Activated T-helper 2 cell treated with anti-CD3 and anti-CD28 coated beads, Interferon-gamma antibody, Interleukin-2, Interleukin-4, amounts not matched to agents 10 μg/mL and 5 μg/mL and 100 μg/mL, durations not matched to agents 14 hours and 24 hours and 36 hours (primary cell): Measurements from ENCODE around the gene HSFX3. TPM values are rescaled to one million over a fixed set of nuclear protein-coding genes. Genes with fewer than 3 reads are reported as not detected.
A peak's percentile ranks its signal among the peaks of the same experiment; 100 is the strongest.
"Not testable (repeated sequence)": the region's sequence is repeated elsewhere in the genome, so short reads cannot be mapped to it uniquely, and the experiment has no call there.

Experiments used
- DNase-seq: peaks from one replicate; pipeline ENCODE4 v3.0.0; 2021; ENCODE audit warnings: low spot score
- H3K27ac Mint-ChIP-seq: one replicate; pipeline ENCODE4 v1.8.0; 2021; ENCODE audit warnings: mixed read lengths
- H3K27me3 Mint-ChIP-seq: one replicate; pipeline ENCODE4 v1.8.0; 2021; ENCODE audit warnings: low read depth, mixed read lengths
- H3K36me3 Mint-ChIP-seq: one replicate; pipeline ENCODE4 v1.8.0; 2021; ENCODE audit warnings: low read depth, mixed read lengths
- H3K4me1 Mint-ChIP-seq: one replicate; pipeline ENCODE4 v1.8.0; 2021; ENCODE audit warnings: low read depth, mixed read lengths
- H3K4me3 Mint-ChIP-seq: one replicate; pipeline ENCODE4 v1.8.0; 2021; ENCODE audit warnings: low read depth, mild to moderate bottlenecking, moderate library complexity, mixed read lengths
- H3K9me3 Mint-ChIP-seq: one replicate; pipeline ENCODE4 v1.8.0; 2021; ENCODE audit warnings: mixed read lengths
- intact Hi-C: fragments of 100-400 bp; cut with micrococcal nuclease; formaldehyde crosslinking; loops from one replicate; pipeline ENCODE4 v1.15.1; 2023
- total RNA-seq: library from RNA; stranded (reverse); gene quantifications from 2 replicates; pipeline ENCODE4 v1.2.3, GENCODE V29; 2022

The HSFX3 gene, protein sequence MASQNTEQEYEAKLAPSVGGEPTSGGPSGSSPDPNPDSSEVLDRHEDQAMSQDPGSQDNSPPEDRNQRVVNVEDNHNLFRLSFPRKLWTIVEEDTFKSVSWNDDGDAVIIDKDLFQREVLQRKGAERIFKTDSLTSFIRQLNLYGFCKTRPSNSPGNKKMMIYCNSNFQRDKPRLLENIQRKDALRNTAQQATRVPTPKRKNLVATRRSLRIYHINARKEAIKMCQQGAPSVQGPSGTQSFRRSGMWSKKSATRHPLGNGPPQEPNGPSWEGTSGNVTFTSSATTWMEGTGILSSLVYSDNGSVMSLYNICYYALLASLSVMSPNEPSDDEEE
- 0.27 TPM in 1 of 2 replicates, not detected in the other for total RNA-seq

DNA sequence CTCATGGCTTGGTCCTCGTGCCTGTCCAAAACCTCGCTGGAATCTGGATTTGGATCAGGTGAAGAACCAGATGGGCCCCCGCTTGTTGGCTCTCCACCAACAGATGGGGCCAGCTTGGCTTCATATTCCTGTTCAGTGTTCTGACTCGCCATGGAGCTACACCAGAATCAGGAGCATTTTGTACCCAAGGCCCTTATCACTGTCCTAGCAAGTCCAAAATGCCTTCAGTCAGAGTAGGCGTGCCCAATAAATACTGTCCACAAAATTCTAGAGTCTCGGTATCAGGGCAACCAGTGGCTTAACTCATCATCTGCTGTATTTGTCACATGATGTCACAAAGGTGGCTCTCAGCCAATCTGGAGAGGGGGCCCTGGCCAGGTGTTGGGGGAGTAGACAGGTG, at the start of gene HSFX3:
TSS of gene HSFX3 (minus strand) at position 224 of the 400 bp plus-strand sequence. CDS start at position 152, 72 bp downstream.
- H3K36me3 Mint-ChIP-seq, DNase-seq, H3K4me1 Mint-ChIP-seq, H3K27ac Mint-ChIP-seq, H3K4me3 Mint-ChIP-seq, H3K9me3 Mint-ChIP-seq, H3K27me3 Mint-ChIP-seq: not testable (repeated sequence)
- intact Hi-C loops, result loop anchor here (10.0 kb wide), 2 partner anchors 65 to 1145 kb away; partner anchors contain the start of gene MTMR1

DNA sequence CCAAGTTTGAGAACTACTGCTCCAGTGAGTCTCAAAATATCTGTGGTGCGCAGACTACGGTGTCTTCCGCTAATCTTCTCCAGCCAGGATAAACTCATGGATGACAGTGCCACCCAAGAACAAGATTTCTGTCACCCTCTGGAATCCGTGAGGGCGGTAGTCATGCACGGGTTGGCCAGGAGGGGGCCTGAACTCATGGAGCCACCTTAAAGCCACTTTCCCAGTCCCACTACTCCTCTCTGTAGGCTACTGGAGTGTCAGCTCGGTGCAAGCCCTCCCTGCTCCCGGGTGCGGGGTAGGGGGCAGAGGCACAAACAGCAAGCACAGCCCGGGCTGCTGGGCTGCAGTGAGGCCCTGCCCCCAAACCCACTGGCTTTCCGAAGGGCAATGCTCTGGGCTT, 48.9 kb upstream of the HSFX3 start:
- DNase-seq, H3K27me3 Mint-ChIP-seq, intact Hi-C loops, H3K4me3 Mint-ChIP-seq, H3K9me3 Mint-ChIP-seq, H3K4me1 Mint-ChIP-seq, H3K27ac Mint-ChIP-seq, H3K36me3 Mint-ChIP-seq: not testable (repeated sequence)

DNA sequence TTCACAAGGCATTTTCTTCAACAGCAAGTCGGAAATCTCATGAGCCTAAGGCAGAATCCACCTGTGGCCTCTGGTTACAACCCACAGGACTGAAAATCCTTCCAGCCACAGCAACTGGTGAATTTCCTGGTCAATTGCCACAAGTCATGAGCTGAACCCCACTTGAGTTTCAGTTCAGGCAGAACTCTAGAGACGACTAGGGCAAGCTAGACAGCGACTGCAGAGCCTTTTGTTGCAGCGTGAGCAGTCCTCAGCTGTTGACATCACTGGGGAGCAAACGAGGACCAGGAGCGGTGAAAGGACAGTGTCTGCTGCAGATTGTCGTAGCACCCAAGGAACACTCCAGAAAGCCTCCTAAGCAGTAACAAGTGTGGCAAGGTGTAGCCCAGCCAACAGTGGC, 46.2 kb upstream of the HSFX3 start:
- H3K4me3 Mint-ChIP-seq, H3K27me3 Mint-ChIP-seq, H3K36me3 Mint-ChIP-seq, H3K9me3 Mint-ChIP-seq, H3K27ac Mint-ChIP-seq, DNase-seq, intact Hi-C loops, H3K4me1 Mint-ChIP-seq: not testable (repeated sequence)

DNA sequence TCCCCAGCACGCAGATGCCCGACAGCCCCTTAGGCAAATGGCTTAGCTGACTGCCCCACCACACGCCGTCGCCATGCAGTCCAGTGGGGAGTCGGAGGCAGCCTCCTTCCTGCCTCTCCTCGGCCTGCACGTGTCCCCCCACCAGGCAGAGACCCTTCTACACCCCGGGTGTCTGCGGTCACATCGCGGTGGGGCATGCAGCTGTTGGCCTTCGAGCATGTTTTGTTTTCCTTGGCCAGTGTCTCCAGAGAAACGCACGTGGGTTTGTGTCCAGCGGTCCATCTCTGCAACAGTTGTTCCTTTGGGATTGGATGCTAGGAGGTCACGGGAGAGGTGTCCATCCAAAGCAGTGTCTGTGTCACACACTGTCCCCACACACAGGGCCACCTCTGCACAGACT, 45.5 kb upstream of the HSFX3 start, which contains the start of gene HSFX2:
TSS of gene HSFX2 (minus strand) at position 101 of the 400 bp plus-strand sequence. CDS start 614 bp downstream, outside the sequence.
- H3K9me3 Mint-ChIP-seq, DNase-seq, H3K4me1 Mint-ChIP-seq, H3K4me3 Mint-ChIP-seq, H3K27me3 Mint-ChIP-seq, intact Hi-C loops, H3K27ac Mint-ChIP-seq, H3K36me3 Mint-ChIP-seq: not testable (repeated sequence)

DNA sequence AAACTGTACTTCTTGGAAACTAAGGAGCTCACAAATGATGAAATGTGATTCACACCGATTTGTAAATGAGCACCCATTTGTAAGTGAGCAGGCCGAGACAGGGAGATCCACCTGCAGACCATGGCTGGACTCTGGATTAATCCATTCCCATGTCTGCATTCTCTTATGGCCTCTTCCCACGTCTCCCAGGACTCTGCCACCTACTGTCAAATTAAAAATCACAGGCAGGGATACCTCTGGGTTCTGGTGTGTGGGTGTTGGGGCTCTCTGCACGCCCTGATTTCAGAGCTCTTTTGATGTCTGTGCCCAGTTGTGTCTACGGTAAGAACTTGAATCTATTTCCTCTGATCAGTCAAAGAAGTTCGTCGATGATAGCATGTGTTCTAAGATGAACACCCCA, 41.3 kb upstream of the HSFX3 start:
- H3K36me3 Mint-ChIP-seq, intact Hi-C loops, H3K27me3 Mint-ChIP-seq, H3K9me3 Mint-ChIP-seq, DNase-seq, H3K4me3 Mint-ChIP-seq, H3K4me1 Mint-ChIP-seq, H3K27ac Mint-ChIP-seq: not testable (repeated sequence)

DNA sequence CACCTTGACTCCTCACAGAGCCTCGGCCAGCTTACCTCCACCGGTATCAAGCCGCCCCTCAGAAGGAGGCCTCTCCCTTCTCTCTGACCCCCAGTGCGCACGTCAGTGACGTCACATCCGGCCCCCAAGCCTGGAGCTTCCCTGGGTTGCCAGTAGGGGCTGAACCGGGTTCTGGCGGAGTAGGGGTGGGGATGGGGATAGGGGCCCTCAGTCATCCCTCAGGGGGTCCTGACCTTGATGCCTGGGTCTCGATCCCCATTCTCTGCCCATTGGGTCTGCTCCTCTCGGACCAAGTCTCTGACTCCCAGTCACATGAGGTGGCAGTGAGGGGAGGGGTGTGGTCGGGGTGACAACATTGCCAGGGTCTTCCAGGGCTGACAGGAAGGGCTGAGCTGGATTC, 37.6 kb upstream of the HSFX3 start, which contains the start of gene MAGEA9B:
TSS of gene MAGEA9B (minus strand) at position 101 of the 400 bp plus-strand sequence. CDS start 4,280 bp downstream, outside the sequence.
- H3K27ac Mint-ChIP-seq, H3K4me1 Mint-ChIP-seq, H3K4me3 Mint-ChIP-seq, H3K27me3 Mint-ChIP-seq, H3K9me3 Mint-ChIP-seq, intact Hi-C loops, DNase-seq, H3K36me3 Mint-ChIP-seq: not testable (repeated sequence)

DNA sequence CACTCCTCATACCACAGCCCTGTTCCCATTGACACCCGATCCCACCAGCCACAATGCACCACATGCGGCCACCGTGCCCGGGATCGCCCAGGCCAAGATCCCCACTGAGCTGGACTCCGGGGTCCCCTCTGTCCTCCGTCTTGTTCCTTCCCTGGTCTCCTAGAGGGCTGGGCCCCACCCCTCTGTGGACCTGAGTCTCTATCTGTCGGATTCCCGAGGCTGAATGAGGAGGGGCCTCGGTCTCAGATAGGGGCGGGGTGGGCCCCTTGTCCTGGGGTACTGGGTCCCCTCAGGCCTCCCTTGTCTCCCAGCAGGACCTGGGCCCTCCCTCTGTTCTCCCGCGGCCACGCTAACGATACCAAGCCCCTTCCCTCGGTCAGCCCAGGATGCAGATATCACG, 35.9 kb upstream of the HSFX3 start:
- H3K4me3 Mint-ChIP-seq, DNase-seq, H3K9me3 Mint-ChIP-seq, intact Hi-C loops, H3K27me3 Mint-ChIP-seq, H3K4me1 Mint-ChIP-seq, H3K27ac Mint-ChIP-seq, H3K36me3 Mint-ChIP-seq: not testable (repeated sequence)

DNA sequence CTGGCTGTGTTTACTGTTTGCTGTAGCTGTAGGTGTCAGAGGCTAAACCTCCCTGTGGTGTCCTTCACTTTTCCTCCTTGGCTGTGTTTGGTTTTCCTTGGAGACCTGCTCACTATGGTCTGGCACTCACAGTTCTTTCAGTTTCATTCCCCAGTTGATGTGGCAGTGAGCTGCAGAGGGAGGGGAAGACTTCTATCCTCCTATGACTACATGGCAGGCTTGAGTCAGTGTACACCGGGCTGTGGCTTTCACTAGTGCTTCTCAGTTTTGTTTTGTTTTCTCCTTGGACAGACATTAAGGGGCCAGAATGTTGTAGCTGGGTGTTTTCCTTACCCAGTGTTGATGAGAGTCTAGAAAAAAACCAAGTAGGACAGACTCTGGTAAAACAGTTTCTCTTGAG, 23.7 kb upstream of the HSFX3 start:
- H3K36me3 Mint-ChIP-seq, H3K27me3 Mint-ChIP-seq, intact Hi-C loops: not testable (repeated sequence)

DNA sequence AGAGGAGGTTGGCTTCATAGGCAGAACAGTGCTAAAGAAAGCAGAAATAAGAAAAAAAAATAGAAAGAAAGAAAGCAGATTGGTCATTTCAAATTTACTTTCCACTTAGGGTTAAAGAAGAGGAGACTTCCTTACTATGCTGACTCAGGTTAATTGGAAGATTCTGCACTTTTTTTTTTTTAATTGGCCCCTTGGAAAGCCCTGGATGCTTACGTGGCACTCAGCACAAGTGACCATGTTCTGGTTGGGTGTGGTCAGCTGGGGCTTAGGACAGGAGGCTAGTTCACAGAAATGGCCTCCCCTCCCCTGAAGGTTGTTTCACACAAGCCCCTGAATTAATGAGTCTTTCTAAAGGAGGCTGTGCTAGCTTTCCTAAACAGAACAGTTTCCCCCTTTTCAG, 23.0 kb upstream of the HSFX3 start:
- peaks cover 23% of the 10 kb centered on the region for H3K4me1 Mint-ChIP-seq

More for the DNA sequence above, 23.7 kb upstream of the HSFX3 start:
- not testable (repeated sequence) for H3K9me3 Mint-ChIP-seq, H3K27ac Mint-ChIP-seq, H3K4me3 Mint-ChIP-seq, DNase-seq
- peaks cover 23% of the 10 kb centered on the region for H3K4me1 Mint-ChIP-seq

DNA sequence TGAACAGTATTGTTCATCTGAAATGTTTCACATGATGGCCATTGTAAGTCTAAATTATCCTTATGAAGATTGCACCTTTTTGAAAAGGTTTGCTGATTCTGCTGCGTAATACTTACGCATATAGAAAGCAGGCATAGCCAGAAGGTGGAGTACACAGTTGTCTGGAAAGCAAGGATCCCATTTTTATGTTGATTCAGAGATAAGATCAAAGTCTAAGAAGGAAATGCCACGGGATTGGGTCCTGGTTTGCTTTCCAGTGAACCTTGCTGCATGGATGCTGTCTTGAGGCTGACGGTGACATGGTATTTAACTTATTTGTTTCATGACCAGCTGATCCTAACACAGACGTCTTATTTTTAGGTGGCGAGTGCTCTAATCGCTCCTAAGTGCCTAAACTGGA, 22.0 kb upstream of the HSFX3 start:
- no peak overlapping the region for H3K27ac Mint-ChIP-seq
- intact Hi-C loops, result no loop called here
- no peak overlapping the region for H3K4me3 Mint-ChIP-seq
- no peak for DNase-seq
- no peaks in the 10 kb centered on the region for H3K36me3 Mint-ChIP-seq
- H3K9me3 Mint-ChIP-seq, result no peaks in the 10 kb centered on the region
- H3K4me1 Mint-ChIP-seq, result peaks cover 23% of the 10 kb centered on the region
- H3K27me3 Mint-ChIP-seq, result no peaks in the 10 kb centered on the region

More for the DNA sequence above, 23.0 kb upstream of the HSFX3 start:
- Mint-ChIP-seq H3K4me3 (no peak overlapping the region), H3K27ac (peak overlapping the region; percentile 88), H3K36me3 (no peaks in the 10 kb centered on the region), H3K9me3 (no peaks in the 10 kb centered on the region), H3K27me3 (no peaks in the 10 kb centered on the region)
- intact Hi-C loops, result no loop called here
- no peak for DNase-seq

DNA sequence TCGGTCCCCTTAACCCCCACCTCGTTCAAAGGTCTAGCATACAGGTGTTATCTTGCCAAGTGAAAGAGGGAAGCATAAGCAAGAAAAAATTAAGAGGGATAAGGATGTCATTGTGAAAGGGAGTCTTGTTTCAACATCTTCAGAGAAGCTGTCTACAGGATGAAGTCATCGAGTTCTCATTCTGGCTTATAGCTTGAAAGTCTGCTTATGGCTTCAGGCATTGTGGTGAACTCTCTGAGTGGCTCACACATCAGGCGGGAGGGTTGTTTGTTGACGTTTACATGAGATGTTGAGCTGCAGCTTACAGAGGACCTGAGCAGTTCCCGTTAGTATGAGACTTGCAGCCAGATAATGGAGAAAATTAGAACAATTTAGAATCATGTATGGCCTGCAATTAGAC, 20.9 kb upstream of the HSFX3 start:
- H3K9me3 Mint-ChIP-seq, result no peaks in the 10 kb centered on the region
- H3K27me3 Mint-ChIP-seq, result no peaks in the 10 kb centered on the region
- no peak overlapping the region for H3K27ac Mint-ChIP-seq
- no peaks in the 10 kb centered on the region for H3K36me3 Mint-ChIP-seq
- peaks cover 23% of the 10 kb centered on the region for H3K4me1 Mint-ChIP-seq
- no peak for DNase-seq
- H3K4me3 Mint-ChIP-seq, result no peak overlapping the region
- intact Hi-C loops, result no loop called here

DNA sequence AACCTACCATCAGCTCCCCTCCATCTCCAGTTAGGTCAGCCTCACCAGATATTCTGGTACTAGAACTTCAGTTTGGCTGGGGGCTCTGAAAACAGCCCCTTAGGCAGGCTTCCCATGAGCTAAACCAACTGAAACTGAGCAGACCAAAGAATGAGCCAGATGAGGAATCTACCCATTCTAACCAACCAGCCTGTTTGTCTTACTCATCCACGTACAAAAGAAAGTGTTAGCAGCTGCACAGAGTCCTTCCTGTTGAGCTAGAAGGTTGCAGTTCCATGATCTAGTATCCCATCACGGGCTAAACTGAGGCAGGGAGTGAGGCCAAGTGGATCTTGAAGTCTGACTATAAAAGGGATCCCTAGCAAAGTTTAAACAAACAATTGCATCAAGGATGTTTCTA, 20.0 kb upstream of the HSFX3 start:
- H3K27me3 Mint-ChIP-seq, result no peaks in the 10 kb centered on the region
- no peaks in the 10 kb centered on the region for H3K9me3 Mint-ChIP-seq
- H3K4me1 Mint-ChIP-seq, result peaks cover 23% of the 10 kb centered on the region
- intact Hi-C loops, result no loop called here
- no peak overlapping the region for H3K27ac Mint-ChIP-seq
- no peak for DNase-seq
- H3K4me3 Mint-ChIP-seq, result no peak overlapping the region
- no peaks in the 10 kb centered on the region for H3K36me3 Mint-ChIP-seq

DNA sequence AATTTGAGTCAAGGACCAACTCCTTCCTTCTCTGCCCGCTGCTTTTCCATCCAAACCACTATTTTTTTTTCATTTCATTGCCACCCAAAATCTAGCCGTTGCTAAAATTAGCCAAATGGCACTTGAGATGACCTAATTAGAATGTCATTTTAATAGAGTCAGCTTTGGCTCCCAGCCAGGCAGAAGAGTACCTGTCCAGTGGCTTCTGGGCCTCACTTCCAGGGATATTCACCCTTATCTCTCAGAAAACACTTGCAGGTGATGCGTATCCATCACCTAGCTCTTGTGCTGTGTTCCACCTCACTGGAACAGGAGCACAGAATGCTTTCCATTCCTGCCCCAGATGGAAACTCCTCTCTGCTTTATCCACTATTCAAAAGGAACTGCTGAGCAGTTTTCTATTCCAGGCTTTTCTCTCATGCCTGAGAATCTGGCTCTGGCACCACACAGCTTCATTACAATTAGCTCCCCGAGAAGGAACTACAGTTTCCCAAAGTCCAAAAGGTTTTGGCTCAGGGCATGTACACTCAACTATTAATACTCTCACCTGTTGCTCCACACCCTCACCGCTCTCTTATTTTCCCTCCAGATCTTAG, 19.1 kb upstream of the HSFX3 start:
- Mint-ChIP-seq H3K4me3 (no peak overlapping the region), H3K4me1 (peaks cover 23% of the 10 kb centered on the region), H3K27me3 (no peaks in the 10 kb centered on the region), H3K27ac (no peak overlapping the region), H3K36me3 (no peaks in the 10 kb centered on the region), H3K9me3 (no peaks in the 10 kb centered on the region)
- no peak for DNase-seq
- intact Hi-C loops, result no loop called here
